Skeletal muscle cell (primary cell): ENCODE data around the gene E4F1.

Experiments used
- DNase-seq: peaks from one replicate; pipeline ENCODE4 v3.0.0-alpha.2; 2010; ENCODE audit warnings: low read depth
- H3K4me3 ChIP-seq: 2 replicates; pipeline ENCODE4 v1.5.1; 2011; ENCODE audit warnings: low read depth, mild to moderate bottlenecking, control low read depth, low read length, moderate library complexity

E4F1 gene

GRCh38 chr16:2204416-2205103 is 18.8 kb upstream of the E4F1 start:
- DNase-seq = no peak
- peak overlapping the region; percentile 70 for H3K4me3 ChIP-seq

GRCh38 chr16:2205104-2205966 is 18.1 kb upstream of the E4F1 start, which contains the start of gene MLST8:
Gene MLST8 (plus strand): TSS chr16:2205454. CDS start chr16:2206086, 632 bp downstream.
- peak within 1 kb of the TSS; percentile 70 for H3K4me3 ChIP-seq
- DNase-seq = peak; percentile 51

GRCh38 chr16:2205967-2206313 is 17.5 kb upstream of the E4F1 start:
- peak overlapping the region; percentile 70 for H3K4me3 ChIP-seq
- no peak for DNase-seq

- DNase-seq = no peak
- peak overlapping the region; percentile 70 for H3K4me3 ChIP-seq
Observed at GRCh38 chr16:2206420-2206779, 17.0 kb upstream of the E4F1 start.

- no peak overlapping the region for H3K4me3 ChIP-seq
- no peak for DNase-seq
Observed at GRCh38 chr16:2206780-2207433, 16.5 kb upstream of the E4F1 start.

GRCh38 chr16:2207872-2208271 is 15.5 kb upstream of the E4F1 start:
- DNase-seq = no peak
- H3K4me3 ChIP-seq = no peak overlapping the region

GRCh38 chr16:2208308-2208707 is 15.1 kb upstream of the E4F1 start:
- DNase-seq = no peak
- no peak overlapping the region for H3K4me3 ChIP-seq

GRCh38 chr16:2208772-2209171 is 14.6 kb upstream of the E4F1 start:
- H3K4me3 ChIP-seq = no peak overlapping the region
- DNase-seq = no peak

GRCh38 chr16:2209258-2210008 is 14.0 kb upstream of the E4F1 start:
- no peak overlapping the region for H3K4me3 ChIP-seq
- no peak for DNase-seq

GRCh38 chr16:2210009-2210332 is 13.4 kb upstream of the E4F1 start:
- DNase-seq = no peak
- no peak overlapping the region for H3K4me3 ChIP-seq

- no peak within 1 kb of the TSS for H3K4me3 ChIP-seq
- no peak for DNase-seq
Observed at GRCh38 chr16:2210386-2211365, 12.7 kb upstream of the E4F1 start, which contains the start of gene BRICD5. Gene BRICD5 (minus strand): TSS chr16:2210863. CDS start chr16:2210833, 30 bp downstream.

- H3K4me3 ChIP-seq = no peak overlapping the region
- no peak for DNase-seq
Observed at GRCh38 chr16:2211923-2212347, 11.5 kb upstream of the E4F1 start.

- no peak for DNase-seq
- H3K4me3 ChIP-seq = peak overlapping the region; percentile 70
Observed at GRCh38 chr16:2212362-2213324, 10.7 kb upstream of the E4F1 start.

GRCh38 chr16:2213817-2214718 is 9.3 kb upstream of the E4F1 start:
- H3K4me3 ChIP-seq = peak overlapping the region; percentile 70
- DNase-seq = no peak

GRCh38 chr16:2214719-2214968 is 8.7 kb upstream of the E4F1 start, which contains the start of gene PGP:
Gene PGP (minus strand): TSS chr16:2214840. CDS start chr16:2214777, 63 bp downstream.
- DNase-seq = no peak
- peak within 1 kb of the TSS; percentile 70 for H3K4me3 ChIP-seq

GRCh38 chr16:2216330-2216729 is 7.1 kb upstream of the E4F1 start:
- DNase-seq = no peak
- no peak overlapping the region for H3K4me3 ChIP-seq
